Esophagus muscularis mucosa (tissue), 4 donors: Measurements from ENCODE around the gene DOCK2.

Source experiments
- EP300 ChIP-seq: sonication (generic); formaldehyde crosslinking; IDR thresholded peaks from one replicate; pipeline ENCODE4 v1.6.1; 2017; ENCODE audit warnings: antibody characterized with exemption
- POLR2A ChIP-seq: fragments of 450-650 bp; IDR thresholded peaks from one replicate; pipeline ENCODE4 v1.6.1; 2017; ENCODE audit warnings: antibody characterized with exemption, moderate library complexity, mild to moderate bottlenecking, low read depth
- POLR2AphosphoS5 ChIP-seq, 2 donors: sonication (generic); formaldehyde crosslinking; IDR thresholded peaks; one replicate each; pipeline ENCODE4 v1.6.1; 2017; ENCODE audit warnings: antibody characterized with exemption in 2 of 2
- TF ChIP-seq, protein P1 (sequence below), 3 experiments: fragments of 200-600 bp in 2 of 3; fragments of 450-650 bp in 1 of 3; sonication (generic) in 2 of 3; IDR thresholded peaks; one replicate each; pipeline ENCODE4 v1.5.1; 2017 to 2019; ENCODE audit warnings: antibody characterized with exemption in 3 of 3, mild to moderate bottlenecking in 2 of 3, moderate library complexity in 1 of 3

DNA sequence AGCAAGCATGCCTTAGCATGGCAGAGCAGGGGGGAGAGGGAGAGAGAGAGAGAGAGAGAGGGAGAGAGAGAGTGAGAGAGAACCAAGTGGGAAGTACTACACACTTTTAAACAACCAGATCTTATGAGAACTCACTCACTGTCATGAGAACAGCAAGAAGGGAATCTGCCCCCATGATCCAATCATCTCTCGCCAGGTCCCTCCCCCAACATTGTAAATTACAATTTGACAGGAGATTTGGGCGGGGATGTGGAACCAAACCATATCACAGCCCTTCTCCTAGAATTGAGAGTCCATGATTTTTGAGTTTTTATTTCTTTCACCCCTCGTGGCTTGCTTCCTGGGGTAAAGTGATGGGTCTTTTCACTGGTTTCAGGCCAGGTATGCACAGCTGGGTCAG lies 98.8 kb downstream of the DOCK2 start:
- TF ChIP-seq, protein P1, sequence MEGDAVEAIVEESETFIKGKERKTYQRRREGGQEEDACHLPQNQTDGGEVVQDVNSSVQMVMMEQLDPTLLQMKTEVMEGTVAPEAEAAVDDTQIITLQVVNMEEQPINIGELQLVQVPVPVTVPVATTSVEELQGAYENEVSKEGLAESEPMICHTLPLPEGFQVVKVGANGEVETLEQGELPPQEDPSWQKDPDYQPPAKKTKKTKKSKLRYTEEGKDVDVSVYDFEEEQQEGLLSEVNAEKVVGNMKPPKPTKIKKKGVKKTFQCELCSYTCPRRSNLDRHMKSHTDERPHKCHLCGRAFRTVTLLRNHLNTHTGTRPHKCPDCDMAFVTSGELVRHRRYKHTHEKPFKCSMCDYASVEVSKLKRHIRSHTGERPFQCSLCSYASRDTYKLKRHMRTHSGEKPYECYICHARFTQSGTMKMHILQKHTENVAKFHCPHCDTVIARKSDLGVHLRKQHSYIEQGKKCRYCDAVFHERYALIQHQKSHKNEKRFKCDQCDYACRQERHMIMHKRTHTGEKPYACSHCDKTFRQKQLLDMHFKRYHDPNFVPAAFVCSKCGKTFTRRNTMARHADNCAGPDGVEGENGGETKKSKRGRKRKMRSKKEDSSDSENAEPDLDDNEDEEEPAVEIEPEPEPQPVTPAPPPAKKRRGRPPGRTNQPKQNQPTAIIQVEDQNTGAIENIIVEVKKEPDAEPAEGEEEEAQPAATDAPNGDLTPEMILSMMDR (IDR thresholded peaks at IDR 0.05) = no peak
- no peak for TF ChIP-seq POLR2A
- TF ChIP-seq POLR2AphosphoS5 (IDR thresholded peaks at IDR 0.05) = no peak
- no peak for TF ChIP-seq EP300
